ENCODE data around the gene SIRPB2.
A peak's percentile ranks its signal among the peaks of the same experiment; 100 is the strongest.

SIRPB2 gene

GRCh38 chr20:1437235-1437904, 53.9 kb downstream of the SIRPB2 start:
- DNase-seq, result peak; percentile 54

GRCh38 chr20:1436263-1436662, 55.0 kb downstream of the SIRPB2 start:
- DNase-seq, result no peak

GRCh38 chr20:1435337-1435699, 55.9 kb downstream of the SIRPB2 start:
- DNase-seq, result no peak

GRCh38 chr20:1434571-1435336, 56.5 kb downstream of the SIRPB2 start:
- DNase-seq, result no peak

GRCh38 chr20:1431158-1431557, 60.1 kb downstream of the SIRPB2 start:
- DNase-seq, result no peak

- no peak for DNase-seq
Measured at GRCh38 chr20:1430004-1430451, 61.2 kb downstream of the SIRPB2 start.

GRCh38 chr20:1429143-1429728, 62.0 kb downstream of the SIRPB2 start:
- DNase-seq, result no peak

GRCh38 chr20:1427457-1428054, 63.7 kb downstream of the SIRPB2 start:
- DNase-seq, result peak; percentile 60

- no peak for DNase-seq
Measured at GRCh38 chr20:1426231-1426849, 64.9 kb downstream of the SIRPB2 start.

Measured in retina (tissue), 1 donor.